GM12801 (cell line): ENCODE results near the gene GFM1.

Experiments
- CTCF ChIP-seq: IDR thresholded peaks from one replicate; pipeline ENCODE4 v1.5.1; 2011; ENCODE audit warnings: control low read depth; ENCODE audit not compliant: insufficient read length; ENCODE audit errors: extremely low read depth

GFM1 gene

GRCh38 chr3:158701420-158702065 lies 57.2 kb downstream of the GFM1 start:
- no peak for TF ChIP-seq CTCF

GRCh38 chr3:158702815-158703481 lies 58.6 kb downstream of the GFM1 start:
- no peak for TF ChIP-seq CTCF

GRCh38 chr3:158703566-158703965 lies 59.2 kb downstream of the GFM1 start:
- no peak for TF ChIP-seq CTCF

- TF ChIP-seq CTCF: no peak
These were observed 65.3 kb downstream of the GFM1 start for GRCh38 chr3:158709666-158710083.

GRCh38 chr3:158710601-158711000 lies 66.3 kb downstream of the GFM1 start:
- no peak for TF ChIP-seq CTCF

- TF ChIP-seq CTCF: no peak
These were observed 67.6 kb downstream of the GFM1 start for GRCh38 chr3:158711886-158712285.

GRCh38 chr3:158712443-158712842 lies 68.1 kb downstream of the GFM1 start:
- TF ChIP-seq CTCF: no peak
